AG04450 (cell line): Measurements from ENCODE around the gene COBLL1. TPM values are rescaled to one million over a fixed set of nuclear protein-coding genes. Genes with fewer than 3 reads are reported as not detected.

Experiments used
- CTCF ChIA-PET: fragments of 300-600, 350-600 bp; formaldehyde crosslinking; extraction: SDS; loops from one replicate; lab custom pipeline; 2022; ENCODE audit warnings: antibody characterized with exemption, inconsistent platforms; lab: Charles Lee
- POLR2A ChIA-PET: fragments of 350-600 bp; formaldehyde crosslinking; extraction: SDS; loops from one replicate; lab custom pipeline; 2021; ENCODE audit warnings: antibody characterized with exemption, inconsistent platforms; lab: Yijun Ruan, JAX
- DNase-seq: peaks from one replicate; pipeline ENCODE4 v3.0.0-alpha.2; 2011; ENCODE audit warnings: low read depth, low spot score
- H3K27ac ChIP-seq: one replicate; pipeline ENCODE4 v1.5.1; 2012; ENCODE audit warnings: low read depth, low read length, control low read depth
- H3K27me3 ChIP-seq: one replicate; pipeline ENCODE4 v1.6.0; 2012; ENCODE audit warnings: low read length; ENCODE audit not compliant: control insufficient read depth, insufficient read depth
- H3K4me3 ChIP-seq: 2 replicates; pipeline ENCODE4 v1.5.1; 2011; ENCODE audit warnings: mild to moderate bottlenecking, low read depth, low read length, control low read depth
- H3K9me3 ChIP-seq: 2 replicates; pipeline ENCODE4 v1.5.1; 2012; ENCODE audit warnings: low read length; ENCODE audit not compliant: control insufficient read depth, insufficient read depth
- CTCF ChIP-seq: IDR thresholded peaks from 2 replicates; pipeline ENCODE4 v1.5.1; 2011; ENCODE audit warnings: low read depth, low read length, control low read depth, inconsistent platforms
- polyA plus RNA-seq: library from polyadenylated mRNA; depleted of rRNA; stranded (reverse); fragments of >200 nt; gene quantifications from 2 replicates; pipeline ENCODE4 v1.2.3, GENCODE V29; 2011

Gene COBLL1
- polyA plus RNA-seq, 1 experiment, result 0.79 TPM

DNA sequence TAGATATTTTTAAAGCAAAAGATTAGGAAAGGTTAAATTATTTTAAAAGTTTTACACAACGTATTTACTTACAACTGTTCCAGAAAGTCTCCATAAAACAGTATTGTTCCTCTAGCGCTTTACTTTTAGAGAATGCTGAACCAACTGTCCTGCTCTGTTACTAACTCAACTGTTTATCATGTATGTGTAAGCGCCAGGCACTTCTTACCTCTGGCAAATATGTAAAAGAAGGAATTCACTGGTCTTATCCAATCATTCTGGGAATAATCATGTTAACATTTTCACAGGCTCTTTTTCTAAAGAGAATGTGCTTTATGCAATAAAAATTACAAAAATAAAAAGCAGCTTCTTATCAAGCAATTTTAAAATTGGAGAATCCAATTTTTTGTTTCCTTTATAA lies 68.0 kb downstream of the COBLL1 start:
- Histone ChIP-seq H3K27ac (no peak overlapping the region), H3K9me3 (no peaks in the 10 kb centered on the region), H3K4me3 (no peak overlapping the region), H3K27me3 (no peaks in the 10 kb centered on the region)
- ChIA-PET CTCF (interaction anchor here (1.0 kb wide), 1 partner anchor 69 kb away, joined by 4 read pairs; no protein-coding TSS in a partner anchor), POLR2A (no interaction called here)
- DNase-seq, result no peak
- no peak for TF ChIP-seq CTCF

DNA sequence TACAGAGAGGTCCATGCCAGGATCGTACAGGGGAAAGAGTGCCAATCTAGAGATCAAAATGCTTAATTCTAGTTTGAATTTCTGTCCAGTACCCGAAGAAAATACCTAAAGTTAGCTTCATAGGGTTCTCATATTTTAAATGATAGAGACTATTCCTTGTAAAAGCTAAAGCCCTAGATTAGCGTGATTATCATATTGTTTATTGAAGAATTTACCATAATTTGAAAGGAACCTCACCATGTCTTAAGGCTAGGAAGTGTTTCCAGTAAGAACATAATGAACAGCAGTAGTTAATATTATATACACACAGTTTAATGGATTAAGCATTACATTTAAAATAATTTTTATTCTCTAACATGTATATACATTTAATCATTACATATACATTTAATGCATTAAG lies 68.5 kb downstream of the COBLL1 start:
- CTCF ChIA-PET, result no interaction called here
- Histone ChIP-seq H3K27ac (no peak overlapping the region), H3K4me3 (no peak overlapping the region), H3K9me3 (no peaks in the 10 kb centered on the region), H3K27me3 (no peaks in the 10 kb centered on the region)
- no peak for DNase-seq
- POLR2A ChIA-PET, result no interaction called here
- no peak for TF ChIP-seq CTCF

DNA sequence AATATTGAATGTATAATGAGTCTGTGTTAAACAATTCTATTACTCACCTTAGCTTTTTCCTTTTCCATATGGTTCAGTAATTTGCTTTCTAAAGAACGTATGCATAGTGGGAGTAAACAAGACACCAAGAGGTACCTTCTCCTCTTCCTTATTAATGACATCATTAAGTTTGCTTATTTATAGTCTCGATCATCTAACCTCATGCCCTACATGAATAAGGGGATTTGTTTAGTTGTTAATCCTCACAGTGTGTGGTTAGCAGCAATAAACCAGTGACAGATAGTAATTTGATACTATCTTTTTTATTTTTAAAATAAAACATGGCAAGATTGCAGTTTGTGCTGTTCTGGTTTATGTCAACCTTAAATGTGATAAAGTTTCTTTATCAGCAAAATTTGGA lies 69.7 kb downstream of the COBLL1 start:
- Histone ChIP-seq H3K4me3 (no peak overlapping the region), H3K27me3 (no peaks in the 10 kb centered on the region), H3K27ac (no peak overlapping the region), H3K9me3 (no peaks in the 10 kb centered on the region)
- no peak for DNase-seq
- no peak for TF ChIP-seq CTCF
- ChIA-PET CTCF (interaction anchor here (0.9 kb wide), 1 partner anchor 14 kb away, joined by 3 read pairs; no protein-coding TSS in a partner anchor), POLR2A (no interaction called here)

GRCh38 chr2:164770421-164770916 lies 71.2 kb downstream of the COBLL1 start:
- DNase-seq, result no peak
- Histone ChIP-seq H3K9me3 (no peaks in the 10 kb centered on the region), H3K27ac (no peak overlapping the region), H3K4me3 (no peak overlapping the region), H3K27me3 (no peaks in the 10 kb centered on the region)
- TF ChIP-seq CTCF, result no peak
- ChIA-PET POLR2A (no interaction called here), CTCF (interaction anchor here (1.0 to 1.4 kb wide), 2 partner anchors 72 to 245 kb away, joined by 3 read pairs; partner anchors contain the start of gene COBLL1)

DNA sequence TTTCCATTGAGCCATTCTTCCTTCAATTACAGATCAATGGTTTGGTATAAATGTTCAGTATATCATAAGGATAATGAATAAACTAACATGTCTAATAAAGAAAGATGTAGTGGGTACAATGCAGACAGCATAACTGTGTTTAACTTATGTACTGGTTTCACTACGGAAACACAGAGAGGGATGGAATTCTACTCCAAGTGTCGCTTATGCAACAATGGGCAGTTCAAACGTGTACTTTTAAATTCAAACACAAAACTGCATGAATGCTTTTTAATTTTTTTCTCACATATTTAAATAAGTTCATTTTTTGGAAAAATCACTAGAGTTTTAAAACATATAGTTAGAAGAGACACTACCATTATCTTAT lies 74.7 kb downstream of the COBLL1 start:
- Histone ChIP-seq H3K27me3 (no peaks in the 10 kb centered on the region), H3K27ac (no peak overlapping the region), H3K9me3 (no peaks in the 10 kb centered on the region), H3K4me3 (no peak overlapping the region)
- no peak for TF ChIP-seq CTCF
- ChIA-PET CTCF (no interaction called here), POLR2A (no interaction called here)
- no peak for DNase-seq
